Small intestine (tissue), 7 donors: ENCODE data around the gene GAB1. TPM values are rescaled to one million over a fixed set of nuclear protein-coding genes. Genes with fewer than 3 reads are reported as not detected.
A peak's percentile ranks its signal among the peaks of the same experiment; 100 is the strongest.

ENCODE experiments used
- DNase-seq, 2 donors: peaks; one replicate each; pipeline versions ENCODE4 v3.0.0 to v3.0.0-alpha.2; 2013
- FAIRE-seq: peaks from 2 replicates; lab custom pipeline; 2012; peaks lifted over from hg19 to GRCh38; lab: Jason Lieb, UNC
- H3K27ac ChIP-seq, 3 donors: one replicate each; pipeline ENCODE4 v1.5.1; 2013; ENCODE audit warnings: low read length in 2 of 3, mild to moderate bottlenecking in 2 of 3, control low read depth in 1 of 3, inconsistent platforms in 1 of 3, low read depth in 1 of 3, moderate library complexity in 1 of 3
- H3K27me3 ChIP-seq, 3 donors: one replicate each; pipeline ENCODE4 v1.6.1; 2013; ENCODE audit warnings: low read length in 3 of 3, inconsistent platforms in 1 of 3; ENCODE audit not compliant: control insufficient read depth in 3 of 3, insufficient read depth in 3 of 3
- H3K36me3 ChIP-seq, 3 donors: one replicate each; pipeline ENCODE4 v1.6.1; 2013; ENCODE audit warnings: low read length in 3 of 3, inconsistent platforms in 1 of 3, low read depth in 1 of 3, mild to moderate bottlenecking in 1 of 3, moderate library complexity in 1 of 3; ENCODE audit not compliant: control insufficient read depth in 3 of 3, insufficient read depth in 2 of 3
- H3K4me1 ChIP-seq, 3 donors: one replicate each; pipeline ENCODE4 v1.6.1; 2013; ENCODE audit warnings: low read length in 2 of 3, inconsistent platforms in 1 of 3, low read depth in 1 of 3, mild to moderate bottlenecking in 1 of 3, moderate library complexity in 1 of 3; ENCODE audit not compliant: control insufficient read depth in 3 of 3, insufficient read depth in 2 of 3
- H3K4me3 ChIP-seq, 3 donors: one replicate each; pipeline ENCODE4 v1.5.1; 2013; ENCODE audit warnings: low read length in 3 of 3, control low read depth in 1 of 3, inconsistent platforms in 1 of 3, low read depth in 1 of 3, mild to moderate bottlenecking in 1 of 3, moderate library complexity in 1 of 3
- H3K9me3 ChIP-seq, 2 donors: one replicate each; pipeline ENCODE4 v1.6.1; 2013; ENCODE audit warnings: low read depth in 1 of 2, low read length in 1 of 2; ENCODE audit not compliant: control insufficient read depth in 2 of 2, insufficient read depth in 1 of 2
- WGBS, 3 donors: extraction: QIAGEN DNeasy Blood & Tissue Kit; methylation state at CpG; one replicate each; pipeline ENCODE4 v1.1.7; 2013; 5-methylcytosine and 5-hydroxymethylcytosine counted together
- polyA plus RNA-seq, 4 donors: library from polyadenylated mRNA; stranded (reverse) in 3 of 4; unstranded in 1 of 4; fragments of 200-250 nt in 3 of 4; fragments of 120-200 nt in 1 of 4; gene quantifications; one replicate each; pipeline versions ENCODE4 v1.2.1 to v1.2.3, GENCODE V29; 2013
- donor health status: healthy with polysubstance abuse.
- donor health status: control.
- donor health status: control.
- donor health status: Bipolar disorder and iron deficiency.
- donor health status: healthy.

The GAB1 gene
- polyA plus RNA-seq, 4 donors: 3.5 to 71.7 (median 6.7) TPM

GRCh38 chr4:143391261-143391660 lies 54.6 kb downstream of the GAB1 start:
- H3K4me3 ChIP-seq: no peak overlapping the region
- no peaks in the 10 kb centered on the region for H3K9me3 ChIP-seq
- no peaks in the 10 kb centered on the region for H3K27me3 ChIP-seq
- no peak overlapping the region for H3K27ac ChIP-seq
- peaks cover 3 to 24% (median 8%) of the 10 kb centered on the region in 3 donors for H3K4me1 ChIP-seq
- FAIRE-seq (no peak), DNase-seq (no peak)
- H3K36me3 ChIP-seq: peaks cover 0 to 11% (median 0%) of the 10 kb centered on the region in 3 donors
- 94 to 95% (median 94%) methylated on average over 3 of the region's 3 CpGs for WGBS, 3 donors

DNA sequence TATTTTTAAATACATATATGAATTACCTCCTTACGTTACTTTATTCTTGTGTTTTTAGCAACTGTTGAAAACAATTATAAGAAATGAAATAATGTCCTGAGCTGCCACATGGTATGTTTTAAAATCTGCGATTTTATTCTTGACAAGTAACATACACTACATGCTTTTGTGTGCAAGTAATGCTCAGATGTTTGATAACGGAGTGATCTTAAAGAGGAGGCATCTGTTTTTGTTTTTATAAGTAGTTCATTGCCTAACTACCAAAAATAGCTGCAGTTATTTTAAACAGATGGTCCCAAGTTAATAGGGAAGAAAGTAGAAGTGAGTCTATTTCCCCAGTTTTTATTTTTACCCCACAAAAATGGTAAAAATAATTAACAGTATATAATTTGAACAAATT lies 55.2 kb downstream of the GAB1 start:
- Histone ChIP-seq H3K27ac (no peak overlapping the region), H3K4me3 (no peak overlapping the region), H3K36me3 (peaks cover 0 to 11% (median 0%) of the 10 kb centered on the region in 3 donors), H3K4me1 (peaks cover 3 to 19% (median 8%) of the 10 kb centered on the region in 3 donors), H3K27me3 (no peaks in the 10 kb centered on the region), H3K9me3 (no peaks in the 10 kb centered on the region)
- DNase-seq (no peak), FAIRE-seq (no peak)
- 55 to 79% (median 77%) methylated on average over 3 of the region's 3 CpGs for WGBS, 3 donors

DNA sequence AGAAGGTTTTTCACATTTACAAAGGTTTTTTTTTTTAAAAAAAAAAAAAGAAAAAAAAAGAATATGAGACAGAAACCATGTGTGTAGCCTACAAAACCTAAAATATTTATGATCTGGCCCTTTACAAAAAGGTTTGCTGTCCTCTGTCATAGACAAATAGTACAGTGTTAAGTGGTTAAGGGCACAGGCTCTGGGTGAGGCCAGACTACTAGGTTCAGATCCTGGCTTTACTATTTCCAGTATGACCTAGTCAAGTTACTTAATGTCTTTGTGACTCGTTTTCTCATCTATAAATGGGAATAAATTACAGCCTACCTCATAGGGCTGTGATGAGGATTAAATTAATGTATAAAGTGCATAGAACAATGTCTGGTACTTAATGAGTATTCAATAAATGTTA lies 56.5 kb downstream of the GAB1 start:
- WGBS, 3 donors: 51 to 79% (median 62%) methylated on average over 1 of the region's 1 CpG
- FAIRE-seq (no peak), DNase-seq (no peak)
- Histone ChIP-seq H3K4me1 (peaks cover 0 to 15% (median 8%) of the 10 kb centered on the region in 3 donors), H3K27me3 (no peaks in the 10 kb centered on the region), H3K27ac (no peak overlapping the region), H3K4me3 (no peak overlapping the region), H3K36me3 (peaks cover 0 to 4% (median 0%) of the 10 kb centered on the region in 3 donors), H3K9me3 (no peaks in the 10 kb centered on the region)

DNA sequence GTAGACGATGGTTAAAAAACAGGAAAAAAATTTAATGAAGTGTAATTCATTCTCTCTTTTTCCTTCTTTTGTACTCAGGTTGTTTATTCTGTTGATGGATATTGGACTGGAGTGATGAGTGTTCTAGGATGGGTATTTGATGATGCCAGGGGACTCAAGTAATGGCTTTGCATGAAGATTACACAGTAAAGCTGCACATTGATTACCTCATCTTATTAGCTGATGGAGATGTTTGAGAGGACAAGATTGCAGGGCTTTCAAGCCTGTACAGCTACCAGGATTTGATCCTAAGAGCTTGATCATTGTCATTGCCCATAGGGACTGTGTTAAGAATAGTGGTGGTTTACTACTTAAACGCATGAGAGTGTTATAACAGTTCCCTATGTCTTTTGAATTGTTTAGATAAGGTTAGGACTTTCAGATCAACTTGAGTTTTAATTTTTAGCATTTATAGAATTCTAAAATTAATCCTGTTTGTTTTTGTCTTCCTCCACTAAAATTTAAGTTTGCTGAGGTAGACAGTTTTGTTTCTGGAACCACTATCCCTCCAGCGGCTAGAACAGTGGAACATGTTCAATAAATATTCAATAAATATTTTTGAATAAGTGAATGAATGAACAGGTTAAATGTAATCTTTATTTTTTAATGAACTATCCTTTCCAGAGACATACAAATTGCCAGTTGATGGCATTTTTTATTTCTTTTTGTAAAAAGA lies 58.2 kb downstream of the GAB1 start:
- H3K36me3 ChIP-seq: peaks cover 0 to 4% (median 0%) of the 10 kb centered on the region in 3 donors
- DNase-seq (no peak), FAIRE-seq (no peak)
- no peak overlapping the region for H3K27ac ChIP-seq
- WGBS, 3 donors: 60 to 85% (median 71%) methylated on average over 3 of the region's 3 CpGs
- H3K4me1 ChIP-seq: peaks cover 0 to 15% (median 8%) of the 10 kb centered on the region in 3 donors
- no peaks in the 10 kb centered on the region for H3K27me3 ChIP-seq
- H3K4me3 ChIP-seq: no peak overlapping the region
- H3K9me3 ChIP-seq: no peaks in the 10 kb centered on the region

- no peaks in the 10 kb centered on the region for H3K27me3 ChIP-seq
- no peaks in the 10 kb centered on the region for H3K9me3 ChIP-seq
- 63 to 89% (median 87%) methylated on average over 1 of the region's 1 CpG for WGBS, 3 donors
- peaks cover 0 to under 1% (median 0%) of the 10 kb centered on the region in 3 donors for H3K4me1 ChIP-seq
- DNase-seq (no peak), FAIRE-seq (no peak)
- H3K27ac ChIP-seq: no peak overlapping the region
- peaks cover 0 to 4% (median 0%) of the 10 kb centered on the region in 3 donors for H3K36me3 ChIP-seq
- no peak overlapping the region for H3K4me3 ChIP-seq
These were observed 60.0 kb downstream of the GAB1 start for GRCh38 chr4:143396695-143397094.

DNA sequence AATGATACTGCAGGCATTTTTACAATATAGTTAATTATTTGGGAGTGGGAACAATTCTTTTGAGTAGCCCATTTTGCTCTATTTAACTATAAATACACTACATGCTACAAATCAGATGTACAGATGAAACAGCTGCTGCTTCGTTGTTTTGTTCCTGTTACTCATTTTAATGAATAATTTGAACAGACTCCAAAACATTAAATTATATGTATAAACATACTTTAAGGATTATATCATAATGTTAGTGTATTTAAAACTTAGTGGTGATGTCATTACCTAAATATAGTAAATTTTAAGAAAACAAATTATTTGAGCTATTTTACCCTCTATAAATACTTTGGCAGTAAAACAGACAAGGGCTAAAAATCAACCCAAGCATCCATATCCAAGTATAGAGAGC lies 60.7 kb downstream of the GAB1 start:
- FAIRE-seq: no peak
- Histone ChIP-seq H3K4me1 (peaks cover 0 to under 1% (median 0%) of the 10 kb centered on the region in 3 donors), H3K4me3 (no peak overlapping the region), H3K9me3 (no peaks in the 10 kb centered on the region), H3K27me3 (no peaks in the 10 kb centered on the region), H3K36me3 (peaks cover 0 to 4% (median 0%) of the 10 kb centered on the region in 3 donors), H3K27ac (peak overlapping the region in 1 of 3 donors; percentile 6)
- 29 to 67% (median 64%) methylated on average over 1 of the region's 1 CpG for WGBS, 3 donors
- DNase-seq: no peak

GRCh38 chr4:143397887-143398286 lies 61.2 kb downstream of the GAB1 start:
- WGBS, 3 donors: 60 to 93% (median 92%) methylated on average over 1 of the region's 1 CpG

DNA sequence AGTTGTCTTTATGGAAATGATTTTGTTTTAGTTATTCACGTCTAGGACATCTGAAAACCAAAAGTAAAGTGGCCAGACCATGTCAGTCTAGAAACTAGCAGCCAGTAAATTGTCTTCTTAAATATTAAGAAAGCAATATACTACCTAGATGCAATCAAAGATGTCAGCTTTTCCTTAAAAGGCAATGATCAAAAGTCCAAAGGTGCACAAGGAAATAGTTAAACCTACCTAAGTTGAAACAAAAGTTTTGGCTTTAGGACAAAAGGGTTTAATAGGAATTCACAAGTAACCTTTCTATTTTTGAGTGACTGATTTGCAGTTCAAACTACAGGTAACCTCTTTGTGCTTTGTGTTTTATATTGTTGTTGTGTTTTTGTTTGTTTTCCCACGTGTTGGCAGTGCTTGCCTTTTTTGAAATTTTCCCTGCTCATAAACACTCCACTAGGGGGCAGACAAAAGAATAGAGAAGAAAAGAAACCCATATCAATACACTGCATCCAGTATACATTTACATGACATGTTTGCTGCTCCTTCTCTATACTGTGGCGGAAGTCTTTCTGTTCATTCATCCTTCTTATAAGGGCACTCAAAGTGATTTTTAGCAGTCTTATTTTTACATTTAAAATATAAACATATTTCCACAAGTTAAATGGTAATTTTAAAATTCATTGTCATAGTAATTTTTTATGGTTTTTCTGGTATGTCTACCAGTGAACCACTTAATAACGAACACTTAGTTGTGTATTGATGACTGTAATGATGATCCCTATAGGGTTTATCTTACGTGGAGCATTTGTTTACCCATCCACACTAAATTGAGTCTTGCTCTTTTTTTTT lies 62.7 kb downstream of the GAB1 start:
- DNase-seq (peak; percentile 66 to 71), FAIRE-seq (no peak)
- Histone ChIP-seq H3K4me1 (peaks cover 0 to 11% (median 4%) of the 10 kb centered on the region in 3 donors), H3K9me3 (no peaks in the 10 kb centered on the region), H3K36me3 (peaks cover 0 to 4% (median 0%) of the 10 kb centered on the region in 3 donors), H3K27ac (peak overlapping the region in 1 of 3 donors; percentile 53), H3K4me3 (no peak overlapping the region), H3K27me3 (no peaks in the 10 kb centered on the region)
- WGBS, 3 donors: 58 to 64% (median 58%) methylated on average over 5 of the region's 5 CpGs

More at GRCh38 chr4:143397887-143398286, 61.2 kb downstream of the GAB1 start:
- peaks cover 0 to 5% (median 0%) of the 10 kb centered on the region in 3 donors for H3K4me1 ChIP-seq
- no peak for DNase-seq
- peaks cover 0 to 4% (median 0%) of the 10 kb centered on the region in 3 donors for H3K36me3 ChIP-seq
- H3K4me3 ChIP-seq: no peak overlapping the region
- H3K27me3 ChIP-seq: no peaks in the 10 kb centered on the region
- no peaks in the 10 kb centered on the region for H3K9me3 ChIP-seq
- no peak for FAIRE-seq
- peak overlapping the region in 2 of 3 donors; percentile 6 to 31 for H3K27ac ChIP-seq
